ENCODE results near the gene CFAP161. TPM values are rescaled to one million over a fixed set of nuclear protein-coding genes. Genes with fewer than 3 reads are reported as not detected.

The CFAP161 gene
- total and polyA plus RNA-seq, 2 of the 13 experiments (the other 11 are each of a cell fraction or from before 2014, with no cell fraction given): not detected

- no peak overlapping the region for H2AFZ ChIP-seq (ENCODE audit: low read length)
- H3K9me3 ChIP-seq (ENCODE audit: low read length): no peaks in the 10 kb centered on the region
- DNase-seq (ENCODE audit: low spot score) (no peak), FAIRE-seq (no peak), ATAC-seq (no peak)
- H3K27me3 ChIP-seq (ENCODE audit: control insufficient read depth in 1 of 2, insufficient read depth in 2 of 2, low read length in 2 of 2): no peaks in the 10 kb centered on the region; a peak in 2 of 5 replicates
- no peaks in the 10 kb centered on the region for H3K36me3 ChIP-seq (replicated peaks in 1 of 2; ENCODE audit: control insufficient read depth in 1 of 2, insufficient read depth in 2 of 2, low read length in 2 of 2)
- H3K4me2 ChIP-seq (ENCODE audit: low read depth, low read length): no peak overlapping the region
- intact Hi-C loops (cut with micrococcal nuclease; ENCODE audit: unreplicated experiment): loop anchor here (10.0 kb wide), 1 partner anchor 654 kb away; no protein-coding TSS in a partner anchor
- ChIA-PET POLR2A (no interaction called here), CTCF (ENCODE audit: low intra/inter-chr PET ratio, low total read pairs) (no interaction called here)
- TF ChIP-seq ZNF160 (CRISPR knock-in tag; IDR thresholded peaks at IDR 0.05) (no peak), DRAP1 (CRISPR knock-in tag; IDR thresholded peaks at IDR 0.05) (no peak), ZNF687 (CRISPR knock-in tag; IDR thresholded peaks at IDR 0.05) (no peak), CREB3 (CRISPR knock-in tag; IDR thresholded peaks at IDR 0.05) (no peak), REL (CRISPR knock-in tag; conservative IDR thresholded peaks at IDR 0.05) (no peak), ZNF639 (CRISPR knock-in tag; conservative IDR thresholded peaks at IDR 0.05) (no peak), FOSL1 (CRISPR knock-in tag; IDR thresholded peaks at IDR 0.05; ENCODE audit: borderline replicate concordance) (no peak), IRF9 (CRISPR knock-in tag; IDR thresholded peaks at IDR 0.05; ENCODE audit: borderline replicate concordance) (no peak), ZNF451 (CRISPR knock-in tag; IDR thresholded peaks at IDR 0.05) (no peak), SATB2 (CRISPR knock-in tag; IDR thresholded peaks at IDR 0.05) (no peak), FOXC1 (CRISPR knock-in tag; IDR thresholded peaks at IDR 0.05; ENCODE audit: borderline replicate concordance) (no peak), SIX4 (CRISPR knock-in tag; IDR thresholded peaks at IDR 0.05) (no peak), TBP (CRISPR knock-in tag; IDR thresholded peaks at IDR 0.05) (no peak), CC2D1A (CRISPR knock-in tag; IDR thresholded peaks at IDR 0.05) (no peak), ZNF232 (CRISPR knock-in tag; IDR thresholded peaks at IDR 0.05; ENCODE audit: borderline replicate concordance) (no peak), ZNF275 (CRISPR knock-in tag; IDR thresholded peaks at IDR 0.05; ENCODE audit: borderline replicate concordance) (no peak)
- no peak overlapping the region for H3K4me3 ChIP-seq (replicated peaks in 1 of 3; ENCODE audit: insufficient read depth in 1 of 3, low read depth in 2 of 3, low read length in 3 of 3)
- BruUV-seq (replicated peaks): no TSS peak
- no peaks in the 10 kb centered on the region for H3K79me2 ChIP-seq (ENCODE audit: insufficient read depth, low read length)
- in situ Hi-C loops (cut with HindIII; ENCODE audit: extremely low pct_ligation_motif_present, low pct_unique_long_range_greater_than_20kb): no loop called here
- no peaks in the 10 kb centered on the region for H3K4me1 ChIP-seq (ENCODE audit: insufficient read depth, low read length)
- H3K9ac ChIP-seq (ENCODE audit: insufficient read depth, low read depth, low read length): no peak overlapping the region
- no peak overlapping the region for H3K27ac ChIP-seq (ENCODE audit: extremely low read length, insufficient read depth, low read length)
- H4K20me1 ChIP-seq (ENCODE audit: insufficient read depth, low read length): no peaks in the 10 kb centered on the region
- WGBS (ENCODE audit: low lambda C conversion rate): 0% methylated on average over 4 of the region's 4 CpGs
Observed at GRCh38 chr15:81111018-81111417, 23.1 kb upstream of the CFAP161 start.

Measured in HepG2 (cell line).